BLaER1 (cell line): ENCODE measurements around the gene MPO.

Experiments
- H3K27ac ChIP-seq: shearing (Covaris generic); formaldehyde crosslinking; 2 replicates; pipeline ENCODE4 v1.8.1; 2022
- H3K27me3 ChIP-seq: shearing (Covaris generic); formaldehyde crosslinking; 2 replicates; pipeline ENCODE4 v1.8.1; 2022
- H3K36me3 ChIP-seq: shearing (Covaris generic); formaldehyde crosslinking; 2 replicates; pipeline ENCODE4 v1.8.1; 2022
- H3K4me1 ChIP-seq: shearing (Covaris generic); formaldehyde crosslinking; 2 replicates; pipeline ENCODE4 v1.8.1; 2022
- H3K4me2 ChIP-seq: shearing (Covaris generic); formaldehyde crosslinking; 2 replicates; pipeline ENCODE4 v1.8.1; 2022
- H3K4me3 ChIP-seq: shearing (Covaris generic); formaldehyde crosslinking; 2 replicates; pipeline ENCODE4 v1.8.1; 2022
- H3K9ac ChIP-seq: shearing (Covaris generic); formaldehyde crosslinking; 2 replicates; pipeline ENCODE4 v1.8.1; 2022
- H3K9me3 ChIP-seq: shearing (Covaris generic); formaldehyde crosslinking; 2 replicates; pipeline ENCODE4 v1.8.1; 2022
- H4K20me1 ChIP-seq: shearing (Covaris generic); formaldehyde crosslinking; 2 replicates; pipeline ENCODE4 v1.8.1; 2022
- Cebpa-rat ChIP-seq: shearing (Covaris generic); IDR thresholded peaks from 2 replicates; pipeline ENCODE4 v1.8.1; 2022

Gene MPO

GRCh38 chr17:58238147-58238634 is 42.5 kb downstream of the MPO start, which contains the start of gene LPO:
Gene LPO (plus strand): TSS chr17:58238584. CDS start chr17:58242980, 4,396 bp downstream.
- no peak within 1 kb of the TSS for H3K9ac ChIP-seq
- no peak within 1 kb of the TSS for H3K4me2 ChIP-seq
- H3K4me1 ChIP-seq = peaks cover 20% of the 10 kb centered on the region
- no peaks in the 10 kb centered on the region for H4K20me1 ChIP-seq
- no peak within 1 kb of the TSS for H3K4me3 ChIP-seq
- no peaks in the 10 kb centered on the region for H3K27me3 ChIP-seq
- no peaks in the 10 kb centered on the region for H3K36me3 ChIP-seq
- TF ChIP-seq Cebpa-rat = no peak
- H3K27ac ChIP-seq = no peak within 1 kb of the TSS
- H3K9me3 ChIP-seq = no peaks in the 10 kb centered on the region

- Histone ChIP-seq H3K9me3 (no peaks in the 10 kb centered on the region), H3K4me3 (no peak overlapping the region), H3K27me3 (no peaks in the 10 kb centered on the region), H3K4me1 (peaks cover 24% of the 10 kb centered on the region), H3K9ac (no peak overlapping the region), H3K36me3 (no peaks in the 10 kb centered on the region), H4K20me1 (no peaks in the 10 kb centered on the region), H3K27ac (no peak overlapping the region), H3K4me2 (no peak overlapping the region)
- TF ChIP-seq Cebpa-rat = no peak
Observed at GRCh38 chr17:58236394-58236793, 44.3 kb downstream of the MPO start.

- Histone ChIP-seq H3K9ac (no peak overlapping the region), H3K27ac (no peak overlapping the region), H3K4me3 (no peak overlapping the region), H3K27me3 (no peaks in the 10 kb centered on the region), H3K4me2 (no peak overlapping the region), H3K36me3 (no peaks in the 10 kb centered on the region), H3K4me1 (peaks cover 24% of the 10 kb centered on the region), H3K9me3 (no peaks in the 10 kb centered on the region), H4K20me1 (no peaks in the 10 kb centered on the region)
- TF ChIP-seq Cebpa-rat = no peak
Observed at GRCh38 chr17:58235821-58236220, 44.9 kb downstream of the MPO start.

GRCh38 chr17:58234512-58234911 is 46.2 kb downstream of the MPO start:
- H3K4me3 ChIP-seq = no peak overlapping the region
- no peaks in the 10 kb centered on the region for H3K27me3 ChIP-seq
- H3K4me2 ChIP-seq = no peak overlapping the region
- no peak overlapping the region for H3K27ac ChIP-seq
- H3K9ac ChIP-seq = no peak overlapping the region
- H3K9me3 ChIP-seq = no peaks in the 10 kb centered on the region
- peaks cover 24% of the 10 kb centered on the region for H3K4me1 ChIP-seq
- H3K36me3 ChIP-seq = no peaks in the 10 kb centered on the region
- TF ChIP-seq Cebpa-rat = no peak
- no peaks in the 10 kb centered on the region for H4K20me1 ChIP-seq

GRCh38 chr17:58233543-58233942 is 47.2 kb downstream of the MPO start:
- no peak for TF ChIP-seq Cebpa-rat
- no peak overlapping the region for H3K4me2 ChIP-seq

GRCh38 chr17:58232707-58233156 is 48.0 kb downstream of the MPO start:
- no peak for TF ChIP-seq Cebpa-rat
- H3K4me3 ChIP-seq = no peak overlapping the region
- no peak overlapping the region for H3K9ac ChIP-seq
- H3K27me3 ChIP-seq = no peaks in the 10 kb centered on the region
- no peaks in the 10 kb centered on the region for H3K36me3 ChIP-seq
- H3K9me3 ChIP-seq = no peaks in the 10 kb centered on the region
- H3K27ac ChIP-seq = no peak overlapping the region
- H3K4me2 ChIP-seq = peak overlapping the region; percentile 72
- peaks cover 24% of the 10 kb centered on the region for H3K4me1 ChIP-seq
- no peaks in the 10 kb centered on the region for H4K20me1 ChIP-seq

More at GRCh38 chr17:58233543-58233942, 47.2 kb downstream of the MPO start:
- H3K9me3 ChIP-seq = no peaks in the 10 kb centered on the region
- H4K20me1 ChIP-seq = no peaks in the 10 kb centered on the region
- no peak overlapping the region for H3K27ac ChIP-seq
- H3K4me3 ChIP-seq = no peak overlapping the region
- H3K9ac ChIP-seq = no peak overlapping the region
- H3K4me1 ChIP-seq = peaks cover 24% of the 10 kb centered on the region
- no peaks in the 10 kb centered on the region for H3K36me3 ChIP-seq
- H3K27me3 ChIP-seq = no peaks in the 10 kb centered on the region

- Histone ChIP-seq H3K4me3 (no peak overlapping the region), H3K27ac (no peak overlapping the region), H4K20me1 (no peaks in the 10 kb centered on the region), H3K4me1 (peaks cover 24% of the 10 kb centered on the region), H3K9me3 (no peaks in the 10 kb centered on the region), H3K27me3 (no peaks in the 10 kb centered on the region), H3K9ac (no peak overlapping the region), H3K4me2 (peak overlapping the region; percentile 72), H3K36me3 (no peaks in the 10 kb centered on the region)
- TF ChIP-seq Cebpa-rat = no peak
Observed at GRCh38 chr17:58231641-58232040, 49.1 kb downstream of the MPO start.

- TF ChIP-seq Cebpa-rat = no peak
- no peaks in the 10 kb centered on the region for H3K36me3 ChIP-seq
- peaks cover 24% of the 10 kb centered on the region for H3K4me1 ChIP-seq
- no peak overlapping the region for H3K4me3 ChIP-seq
- H3K9ac ChIP-seq = no peak overlapping the region
- H3K27me3 ChIP-seq = no peaks in the 10 kb centered on the region
- H3K27ac ChIP-seq = no peak overlapping the region
- H3K4me2 ChIP-seq = no peak overlapping the region
- no peaks in the 10 kb centered on the region for H3K9me3 ChIP-seq
- H4K20me1 ChIP-seq = no peaks in the 10 kb centered on the region
Observed at GRCh38 chr17:58229881-58230280, 50.9 kb downstream of the MPO start.

GRCh38 chr17:58229384-58229783 is 51.4 kb downstream of the MPO start:
- H3K4me2 ChIP-seq = no peak overlapping the region
- TF ChIP-seq Cebpa-rat = no peak

GRCh38 chr17:58228679-58229078 is 52.1 kb downstream of the MPO start:
- no peaks in the 10 kb centered on the region for H4K20me1 ChIP-seq
- no peak overlapping the region for H3K4me3 ChIP-seq
- H3K4me2 ChIP-seq = no peak overlapping the region
- H3K27me3 ChIP-seq = no peaks in the 10 kb centered on the region
- H3K27ac ChIP-seq = no peak overlapping the region
- H3K36me3 ChIP-seq = no peaks in the 10 kb centered on the region
- no peaks in the 10 kb centered on the region for H3K9me3 ChIP-seq
- H3K4me1 ChIP-seq = peaks cover 23% of the 10 kb centered on the region
- no peak for TF ChIP-seq Cebpa-rat
- no peak overlapping the region for H3K9ac ChIP-seq

More at GRCh38 chr17:58229384-58229783, 51.4 kb downstream of the MPO start:
- H3K27ac ChIP-seq = no peak overlapping the region
- no peaks in the 10 kb centered on the region for H4K20me1 ChIP-seq
- peaks cover 24% of the 10 kb centered on the region for H3K4me1 ChIP-seq
- no peak overlapping the region for H3K4me3 ChIP-seq
- no peaks in the 10 kb centered on the region for H3K36me3 ChIP-seq
- H3K27me3 ChIP-seq = no peaks in the 10 kb centered on the region
- H3K9me3 ChIP-seq = no peaks in the 10 kb centered on the region
- no peak overlapping the region for H3K9ac ChIP-seq

GRCh38 chr17:58227733-58228132 is 53.0 kb downstream of the MPO start:
- H3K36me3 ChIP-seq = no peaks in the 10 kb centered on the region
- no peak overlapping the region for H3K4me3 ChIP-seq
- peaks cover 13% of the 10 kb centered on the region for H3K4me1 ChIP-seq
- H3K4me2 ChIP-seq = no peak overlapping the region
- H3K27ac ChIP-seq = no peak overlapping the region
- no peaks in the 10 kb centered on the region for H3K27me3 ChIP-seq
- no peaks in the 10 kb centered on the region for H4K20me1 ChIP-seq
- TF ChIP-seq Cebpa-rat = no peak
- no peak overlapping the region for H3K9ac ChIP-seq
- no peaks in the 10 kb centered on the region for H3K9me3 ChIP-seq
